WERI-Rb-1 (cell line): ENCODE measurements around the gene OR52E5.

Source experiments
- DNase-seq: peaks from one replicate; pipeline ENCODE4 v3.0.0-alpha.2; 2020
- H3K27ac ChIP-seq: fragments of 250-450 bp; sonication (Bioruptor Pico); 2 replicates; pipeline ENCODE4 v1.5.1; 2020; ENCODE audit warnings: mild to moderate bottlenecking, moderate library complexity
- H3K27me3 ChIP-seq: fragments of 250-450 bp; sonication (Bioruptor Pico); 2 replicates; pipeline ENCODE4 v1.5.1; 2021; ENCODE audit warnings: mild to moderate bottlenecking, low read depth, moderate library complexity; ENCODE audit not compliant: insufficient read depth, severe bottlenecking
- H3K36me3 ChIP-seq: fragments of 250-450 bp; sonication (Bioruptor Pico); 2 replicates; pipeline ENCODE4 v1.5.1; 2020; ENCODE audit warnings: mild to moderate bottlenecking, moderate library complexity
- H3K4me3 ChIP-seq: 2 replicates; pipeline ENCODE4 v1.5.1; 2011; ENCODE audit warnings: low read depth, mild to moderate bottlenecking, control low read depth, low read length
- H3K9me3 ChIP-seq: fragments of 250-450 bp; sonication (Bioruptor Pico); 2 replicates; pipeline ENCODE4 v1.5.1; 2021; ENCODE audit warnings: mild to moderate bottlenecking, moderate library complexity; ENCODE audit not compliant: severe bottlenecking
- CTCF ChIP-seq: IDR thresholded peaks from 2 replicates; pipeline ENCODE4 v1.5.1; 2011; ENCODE audit warnings: low read depth, mild to moderate bottlenecking, control low read depth, inconsistent platforms, low read length

OR52E5 gene

GRCh38 chr11:5937868-5938602 is 45.0 kb downstream of the OR52E5 start:
- Histone ChIP-seq H3K9me3 (peaks cover 2% of the 10 kb centered on the region), H3K27ac (no peak overlapping the region), H3K36me3 (no peaks in the 10 kb centered on the region), H3K4me3 (no peak overlapping the region), H3K27me3 (peaks cover 67% of the 10 kb centered on the region)
- no peak for DNase-seq
- TF ChIP-seq CTCF, result no peak

GRCh38 chr11:5938603-5938965 is 45.6 kb downstream of the OR52E5 start:
- Histone ChIP-seq H3K9me3 (peaks cover 2% of the 10 kb centered on the region), H3K27ac (no peak overlapping the region), H3K27me3 (peaks cover 64% of the 10 kb centered on the region), H3K4me3 (no peak overlapping the region), H3K36me3 (no peaks in the 10 kb centered on the region)
- DNase-seq, result no peak
- TF ChIP-seq CTCF, result no peak

GRCh38 chr11:5940748-5941147 is 47.7 kb downstream of the OR52E5 start:
- H3K27ac ChIP-seq, result no peak overlapping the region
- peaks cover 68% of the 10 kb centered on the region for H3K27me3 ChIP-seq
- no peaks in the 10 kb centered on the region for H3K36me3 ChIP-seq
- no peak overlapping the region for H3K4me3 ChIP-seq
- peaks cover 2% of the 10 kb centered on the region for H3K9me3 ChIP-seq
- no peak for DNase-seq
- no peak for TF ChIP-seq CTCF

- H3K4me3 ChIP-seq, result no peak within 1 kb of the TSS
- H3K27me3 ChIP-seq, result peaks cover 65% of the 10 kb centered on the region
- TF ChIP-seq CTCF, result no peak
- peaks cover 2% of the 10 kb centered on the region for H3K9me3 ChIP-seq
- no peak within 1 kb of the TSS for H3K27ac ChIP-seq
- H3K36me3 ChIP-seq, result no peaks in the 10 kb centered on the region
- no peak for DNase-seq
Measured at GRCh38 chr11:5941951-5942350, 48.9 kb downstream of the OR52E5 start, which contains the start of gene OR56A3. OR56A3 (plus strand) TSS chr11:5942251; CDS start chr11:5947347, 5,096 bp downstream.
